COLO829 (cell line): Measurements from ENCODE around the gene MAPK7.
"Not testable (repeated sequence)": the region's sequence is repeated elsewhere in the genome, so short reads cannot be mapped to it uniquely, and the experiment has no call there.

Experiments
- DNase-seq: peaks from one replicate; pipeline ENCODE4 v3.0.0; 2012; ENCODE audit warnings: low spot score

Gene MAPK7

DNA sequence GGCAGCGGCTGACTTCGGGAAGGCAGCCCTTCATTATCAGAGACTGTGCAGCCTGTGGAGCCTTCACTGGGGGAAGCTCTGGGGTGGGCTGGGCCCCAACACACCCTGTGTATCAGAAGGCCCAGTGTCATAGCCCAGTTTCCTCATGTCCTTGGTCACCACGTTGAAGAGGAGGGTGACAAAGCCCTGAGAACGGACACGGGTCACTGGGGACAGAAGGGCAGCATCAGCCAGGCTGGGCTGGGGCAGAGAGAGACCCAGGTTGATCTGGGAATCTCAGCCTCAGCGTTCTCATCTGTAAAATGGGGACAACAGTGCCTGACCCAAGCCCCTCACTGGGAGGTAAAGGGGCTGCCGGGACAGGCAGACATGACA is 35.1 kb upstream of the MAPK7 start:
- DNase-seq, result no peak

DNA sequence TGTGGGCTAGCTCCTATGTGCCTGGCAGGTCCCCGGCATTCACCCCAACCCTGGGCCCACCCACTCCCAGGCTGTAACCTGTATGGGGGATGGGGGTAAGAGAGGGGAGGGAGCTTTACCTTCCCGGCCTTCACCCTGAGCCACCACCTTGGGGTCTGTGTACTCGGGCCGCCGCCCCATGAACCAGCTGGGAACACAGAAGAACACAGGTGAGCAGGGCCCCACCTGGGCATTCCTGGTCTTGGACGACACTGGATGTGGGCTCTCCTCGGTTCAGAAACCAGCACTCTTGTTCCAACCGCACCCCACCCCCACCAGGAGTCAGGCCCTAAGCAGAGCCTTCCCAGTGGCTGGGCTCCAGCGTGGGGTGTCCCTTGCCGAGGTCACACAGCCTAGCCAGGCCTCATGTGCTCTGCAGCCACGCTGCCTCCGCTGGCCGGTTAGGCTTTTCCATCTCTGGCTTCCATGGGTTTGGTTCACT is 34.6 kb upstream of the MAPK7 start:
- DNase-seq, result no peak

DNA sequence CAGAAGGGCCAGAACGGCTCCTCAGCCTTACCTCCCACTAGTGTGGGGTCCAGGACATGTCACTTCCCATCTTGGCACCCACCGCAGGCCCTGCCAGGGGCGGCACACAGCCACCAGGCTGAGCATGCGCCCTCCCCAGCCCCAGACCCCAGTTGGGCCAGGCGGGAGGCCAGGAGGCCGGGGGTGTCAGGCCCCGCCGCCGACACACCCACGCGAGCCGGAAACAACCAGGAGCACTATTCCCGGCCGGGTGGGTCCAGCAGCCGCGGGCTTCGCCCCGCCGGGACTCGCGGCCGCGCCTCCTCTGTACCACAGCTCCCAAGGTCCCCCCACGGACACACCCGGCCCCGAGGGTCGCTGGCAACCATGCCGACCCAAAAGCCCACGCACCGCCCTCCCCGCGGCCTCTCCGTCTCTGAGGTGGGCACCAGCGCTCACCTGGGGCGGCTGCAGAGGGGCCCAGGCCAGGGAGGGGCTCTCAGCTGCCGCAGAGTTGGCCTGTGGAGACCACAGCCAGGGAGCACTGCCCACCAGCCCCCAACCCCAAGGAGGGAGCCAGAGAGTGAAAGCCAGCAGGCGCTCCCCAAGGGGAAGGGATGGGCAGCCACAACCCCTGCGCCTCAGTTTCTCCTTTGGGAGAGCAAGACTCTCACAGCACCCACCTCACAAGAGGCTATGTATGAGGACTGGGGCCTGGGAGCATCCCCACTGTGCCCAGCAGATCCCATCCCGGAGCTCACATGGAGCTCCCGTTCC is 33.8 kb upstream of the MAPK7 start:
- DNase-seq, result no peak

DNA sequence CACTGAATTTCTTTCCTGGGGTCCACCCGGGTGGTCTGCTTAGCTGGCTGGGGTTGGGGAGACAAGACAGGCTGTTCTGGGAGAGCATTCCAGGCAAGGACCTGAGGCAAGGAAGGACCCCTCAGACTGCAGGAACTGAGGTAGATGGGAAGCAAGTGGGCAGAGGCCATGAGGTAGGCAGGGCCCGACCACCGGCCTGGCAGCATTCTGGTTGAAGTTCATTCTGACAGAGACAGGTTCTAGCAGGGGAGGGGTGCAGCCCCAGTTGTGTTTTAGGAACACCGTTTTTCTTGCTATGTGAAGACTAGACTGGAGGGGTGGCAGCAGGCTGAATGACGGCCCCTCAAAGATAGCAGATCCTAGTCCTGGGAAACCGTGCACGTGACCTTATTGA is 33.2 kb upstream of the MAPK7 start:
- no peak for DNase-seq

DNA sequence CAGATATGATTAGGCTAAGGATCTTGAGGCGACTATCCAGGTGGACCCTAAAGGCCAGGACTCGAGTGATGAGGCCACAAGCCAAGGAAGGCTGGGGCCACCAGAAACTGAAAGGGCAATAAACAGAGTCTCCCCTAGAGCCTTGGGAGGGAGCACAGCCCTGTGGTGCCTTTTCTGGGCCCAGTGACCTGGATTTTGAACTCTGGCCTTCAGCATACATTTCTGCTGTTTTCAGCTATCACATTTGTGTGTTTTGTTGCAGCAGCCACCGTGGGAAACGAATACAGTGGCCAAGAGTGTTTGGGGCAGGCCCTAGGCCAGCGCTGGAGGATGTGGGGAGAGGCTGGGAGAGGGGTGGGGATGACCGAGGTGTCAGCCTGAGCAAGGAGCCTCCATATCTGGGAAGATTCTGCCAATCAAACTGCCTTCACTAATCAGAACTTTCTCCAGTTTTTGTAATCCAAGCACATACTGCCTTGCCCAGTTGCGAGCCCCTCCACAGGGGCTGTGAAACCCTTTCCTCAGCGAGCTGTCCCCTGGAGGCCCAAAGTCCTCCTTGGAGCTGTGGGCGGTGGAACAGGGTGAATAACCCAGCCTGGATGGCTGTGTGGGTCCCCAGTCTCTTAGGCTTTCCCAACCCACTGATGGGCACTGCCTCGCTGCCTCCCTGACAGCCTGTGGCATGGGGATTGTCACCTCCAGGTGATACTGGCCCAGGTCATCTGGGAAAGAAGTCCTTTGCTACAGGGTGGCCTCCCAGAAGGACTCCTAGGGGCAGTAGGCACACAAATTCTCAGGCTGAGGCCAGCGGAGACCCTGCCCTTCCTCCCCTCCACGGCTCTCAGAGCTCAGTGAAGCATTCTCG is 32.6 kb upstream of the MAPK7 start:
- DNase-seq, result no peak

DNA sequence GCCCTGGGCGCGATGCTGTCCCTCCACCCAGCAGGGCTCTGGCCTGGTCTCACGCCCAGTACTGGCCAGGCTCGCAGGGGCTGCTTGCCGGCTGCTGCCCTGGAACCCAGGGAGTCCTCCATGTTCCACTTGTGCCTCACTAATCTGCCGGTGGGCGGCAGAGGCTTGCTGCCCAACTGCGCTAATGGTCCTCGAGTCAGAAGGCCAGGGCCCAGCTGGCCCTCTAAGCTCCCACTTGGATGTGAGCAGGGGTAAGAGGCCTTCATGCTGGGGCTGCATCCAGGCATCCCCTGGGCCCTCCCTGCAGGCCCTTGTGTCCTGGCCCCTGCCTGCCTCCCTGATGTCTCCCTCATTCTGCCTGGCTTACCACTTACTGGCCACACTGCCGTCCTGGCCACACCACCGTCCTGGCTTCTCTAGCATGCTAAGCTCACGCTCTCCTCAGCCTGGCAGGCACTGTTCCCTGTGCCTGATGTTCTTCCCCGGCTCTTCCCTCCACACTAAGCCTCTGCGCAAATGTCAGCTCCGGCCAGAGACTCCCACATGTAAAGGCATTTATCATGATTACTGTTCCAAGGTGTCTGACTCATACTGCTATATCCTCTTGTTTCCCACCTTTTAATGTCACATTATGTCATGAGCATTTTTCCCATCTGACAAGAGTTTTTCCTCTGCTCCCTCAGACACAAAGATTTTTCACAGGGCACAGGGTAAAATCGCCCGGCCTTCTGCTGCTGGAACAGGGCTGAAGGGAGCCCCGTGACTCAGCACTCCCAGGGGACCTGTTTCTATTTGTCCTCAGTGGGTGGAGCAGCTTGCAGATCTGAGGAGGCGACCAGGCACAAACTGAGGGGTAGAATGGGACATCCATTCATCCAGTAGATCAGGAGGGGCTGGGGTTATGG is 31.7 kb upstream of the MAPK7 start:
- peak; percentile 89 for DNase-seq

DNA sequence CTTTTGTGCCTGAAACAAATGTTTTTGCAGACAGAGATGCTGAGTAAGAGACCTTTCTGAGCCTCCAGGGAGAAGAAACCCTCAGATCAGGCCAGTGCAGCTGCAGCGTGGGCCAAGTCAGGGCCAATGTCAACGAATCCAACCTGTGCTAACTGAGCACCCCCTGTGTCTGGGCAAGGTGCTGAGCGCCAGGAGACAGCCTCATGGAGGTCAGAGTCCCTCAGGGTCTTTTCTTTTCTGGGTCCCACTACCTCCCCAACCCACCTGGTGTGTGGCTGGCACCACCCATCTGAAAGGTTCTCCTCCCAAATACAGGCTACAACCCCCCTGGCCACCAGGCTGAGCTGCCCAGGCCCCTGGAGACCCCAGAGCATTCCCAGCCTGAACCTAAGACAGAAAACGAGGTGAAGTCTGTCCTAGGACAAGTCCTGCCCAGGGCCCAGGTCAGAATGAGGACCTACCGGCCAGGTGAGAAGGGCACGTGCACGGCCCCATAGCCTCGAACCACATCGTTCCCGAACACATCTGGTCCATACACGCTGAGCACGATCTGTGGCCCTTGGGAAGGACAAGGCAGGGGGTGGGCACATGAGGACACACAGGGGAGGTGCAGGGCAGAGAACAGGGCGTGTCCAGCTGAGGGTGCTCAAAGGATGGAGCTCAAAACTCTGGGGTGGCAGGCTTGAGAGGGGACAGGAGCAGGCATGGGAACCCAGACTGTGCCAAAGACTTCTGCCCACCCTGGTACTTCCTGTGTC is 30.8 kb upstream of the MAPK7 start:
- no peak for DNase-seq

DNA sequence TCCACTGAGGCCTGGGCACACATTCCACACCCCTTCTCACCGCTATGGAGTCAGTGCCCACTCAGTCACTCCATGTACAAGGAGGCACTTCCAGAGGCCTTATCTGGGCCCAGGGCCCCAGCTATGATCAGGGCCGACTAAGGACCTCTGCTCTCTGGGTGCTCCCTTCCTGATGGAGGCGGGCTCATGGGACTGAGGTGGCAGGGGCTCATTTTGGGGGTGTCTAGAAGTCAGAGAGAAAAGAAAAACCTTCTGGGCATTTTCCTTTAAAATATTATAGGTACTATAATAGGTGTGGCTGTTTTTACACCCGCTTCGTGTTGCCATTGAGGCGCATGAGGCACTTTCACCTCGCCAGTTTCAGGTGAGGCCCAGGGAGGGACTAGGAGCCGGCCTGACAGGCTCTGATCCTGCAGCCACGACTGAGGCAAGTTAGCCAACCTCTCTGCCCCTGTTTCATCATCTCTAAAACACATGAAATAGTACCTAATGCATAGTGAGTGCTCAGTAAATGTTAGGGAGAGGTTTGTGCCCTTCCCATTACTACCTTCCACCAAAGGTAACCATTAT is 30.1 kb upstream of the MAPK7 start:
- DNase-seq, result no peak

DNA sequence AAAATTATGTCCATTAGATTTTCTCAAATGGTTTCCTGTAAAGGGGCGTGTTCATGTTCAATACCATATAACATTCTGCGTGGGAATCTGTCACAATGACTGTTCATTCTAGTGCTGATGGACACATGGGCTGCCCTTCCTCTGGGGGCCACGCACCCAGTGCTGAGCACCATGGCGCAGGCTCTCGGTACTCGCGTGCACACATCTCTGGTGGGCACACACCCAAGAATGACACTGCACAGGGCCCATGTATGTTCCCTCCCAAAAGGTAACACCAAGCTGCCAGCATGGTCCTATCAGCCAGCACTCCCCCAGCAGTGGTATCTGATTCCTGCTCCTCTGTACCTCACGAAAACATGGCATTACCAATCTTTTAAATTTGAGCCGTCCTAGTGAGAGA is 29.5 kb upstream of the MAPK7 start:
- no peak for DNase-seq

DNA sequence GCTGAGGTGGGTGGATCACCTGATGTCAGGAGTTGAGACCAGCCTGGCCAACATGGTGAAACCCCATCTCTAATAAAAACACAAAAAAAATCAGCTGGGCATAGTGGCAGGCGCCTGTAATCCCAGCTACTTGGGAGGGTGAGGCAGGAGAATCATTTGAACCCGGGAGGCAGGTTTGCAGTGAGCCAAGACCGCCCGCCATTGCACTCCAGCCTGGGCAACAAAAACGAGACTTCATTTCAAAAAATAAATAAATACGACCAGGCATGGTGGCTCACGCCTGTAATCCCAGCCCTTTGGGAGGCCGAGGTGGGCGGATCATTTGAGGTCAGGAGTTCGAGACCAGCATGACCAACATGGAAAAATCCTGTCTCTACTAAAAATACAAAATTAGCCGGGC is 24.9 kb upstream of the MAPK7 start:
- DNase-seq, result not testable (repeated sequence)

DNA sequence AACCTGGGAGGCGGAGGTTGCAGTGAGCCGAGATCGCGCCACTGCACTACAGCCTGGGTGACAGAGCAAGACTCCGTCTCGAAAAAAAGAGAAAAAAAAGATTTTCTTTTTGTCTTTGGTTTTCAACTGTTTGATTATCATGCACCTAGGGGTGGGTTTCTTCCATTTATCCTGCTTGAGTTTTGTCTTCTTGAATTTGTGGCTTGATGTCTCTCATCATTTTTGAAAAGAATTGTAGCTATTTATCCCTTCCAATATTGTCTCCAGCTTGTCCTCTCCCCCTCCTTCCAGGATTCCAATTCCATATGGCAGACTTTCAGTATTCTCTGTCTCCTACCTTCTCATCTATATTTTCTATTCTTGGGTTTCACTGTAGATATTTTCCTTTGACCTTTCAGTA is 23.6 kb upstream of the MAPK7 start:
- DNase-seq, result no peak

DNA sequence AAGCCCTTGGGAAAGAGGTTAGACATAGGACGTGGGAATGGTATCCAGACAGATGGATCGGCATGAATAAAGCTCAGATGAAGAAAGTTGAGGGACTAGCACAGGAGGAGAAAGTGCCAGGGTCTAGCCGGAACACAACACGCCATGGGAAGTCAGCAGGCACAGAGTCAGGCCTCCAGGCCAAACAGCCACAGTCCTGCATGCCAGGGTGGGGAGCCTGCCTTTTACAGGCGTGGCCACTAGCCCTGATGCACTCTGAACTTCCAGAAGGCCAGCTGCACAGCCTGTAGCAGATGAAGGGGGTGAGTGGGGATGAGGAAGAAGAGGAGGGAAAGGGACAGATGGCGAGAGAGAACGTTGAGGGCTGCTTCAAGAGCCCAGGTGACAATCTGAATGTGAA is 20.9 kb upstream of the MAPK7 start:
- DNase-seq, result no peak

DNA sequence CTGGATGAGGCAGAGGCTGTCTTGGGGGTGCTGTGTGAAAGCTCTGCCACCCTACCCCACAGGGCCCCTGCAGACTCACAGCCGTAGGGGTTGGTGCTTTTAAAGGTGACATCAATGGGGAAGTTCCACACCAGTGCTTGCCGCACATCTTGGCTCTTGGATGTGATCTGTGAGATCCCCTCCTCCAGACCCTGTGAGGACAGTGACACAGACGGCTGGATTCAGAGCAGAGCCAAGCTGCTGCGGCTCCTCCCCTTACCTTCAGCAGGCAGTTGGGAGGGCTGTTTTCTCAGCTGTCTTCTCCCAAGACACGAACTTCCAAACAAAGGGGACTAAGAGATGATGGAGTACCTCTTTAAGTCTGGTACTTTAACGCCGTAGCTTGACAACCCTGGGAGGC is 20.5 kb upstream of the MAPK7 start:
- no peak for DNase-seq

DNA sequence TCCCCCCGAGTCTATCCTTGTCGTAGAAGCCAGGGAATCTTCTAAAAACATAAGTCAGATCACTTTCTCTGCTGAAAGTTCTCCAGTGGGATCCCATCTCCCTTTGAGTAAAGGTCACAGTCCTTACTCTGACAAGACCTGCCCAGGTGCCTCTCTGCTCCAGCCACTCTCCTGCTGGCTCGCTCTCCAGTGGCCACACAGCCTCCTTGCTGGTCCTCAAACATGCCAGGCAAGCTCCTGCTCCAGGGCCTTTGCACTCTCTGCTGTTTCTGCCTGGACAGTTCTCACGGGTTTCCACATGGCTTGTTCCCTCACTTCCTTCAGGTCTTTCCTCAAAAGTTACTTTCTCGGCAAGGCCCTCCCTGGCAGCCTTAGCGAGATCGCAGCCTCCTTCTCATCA is 19.1 kb upstream of the MAPK7 start:
- no peak for DNase-seq

DNA sequence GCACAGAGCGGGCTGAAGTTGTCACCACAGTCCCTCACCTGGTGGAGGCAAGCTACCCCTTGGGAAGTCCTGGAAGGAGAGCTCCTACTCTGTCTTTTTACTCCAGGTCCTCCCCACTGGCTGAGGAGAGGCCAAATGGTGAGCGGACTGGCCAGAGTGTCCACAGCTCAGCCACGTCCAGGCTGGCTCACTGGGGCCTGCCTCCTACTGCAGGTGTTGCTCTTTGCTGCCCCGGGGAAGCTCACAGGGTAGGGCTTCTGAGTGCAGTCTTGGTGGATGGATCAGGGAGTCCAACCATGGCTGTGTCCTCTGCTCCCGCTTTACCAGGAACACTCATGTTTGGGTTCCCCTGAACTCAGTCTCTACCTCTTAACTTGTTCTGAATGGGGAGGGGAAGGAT is 18.4 kb upstream of the MAPK7 start:
- DNase-seq, result no peak

DNA sequence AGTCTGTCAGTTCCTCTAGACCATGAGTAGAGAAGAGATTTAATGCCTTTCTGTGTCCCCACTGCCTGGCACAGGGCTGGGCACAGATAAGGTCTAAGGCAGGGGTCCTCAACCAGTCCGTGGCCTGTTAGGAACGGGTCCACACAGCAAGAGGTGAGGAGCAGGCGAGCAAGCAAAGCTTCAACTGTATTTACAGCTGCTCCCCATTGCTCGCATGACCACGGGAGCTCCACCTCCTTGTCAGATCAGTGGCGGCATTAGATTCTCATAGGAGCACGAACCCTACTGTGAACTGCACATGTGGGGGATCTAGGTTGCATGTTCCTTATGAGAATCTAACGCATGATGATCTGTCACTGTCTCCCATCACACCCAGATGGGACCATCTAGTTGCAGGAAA is 17.5 kb upstream of the MAPK7 start:
- DNase-seq, result no peak

DNA sequence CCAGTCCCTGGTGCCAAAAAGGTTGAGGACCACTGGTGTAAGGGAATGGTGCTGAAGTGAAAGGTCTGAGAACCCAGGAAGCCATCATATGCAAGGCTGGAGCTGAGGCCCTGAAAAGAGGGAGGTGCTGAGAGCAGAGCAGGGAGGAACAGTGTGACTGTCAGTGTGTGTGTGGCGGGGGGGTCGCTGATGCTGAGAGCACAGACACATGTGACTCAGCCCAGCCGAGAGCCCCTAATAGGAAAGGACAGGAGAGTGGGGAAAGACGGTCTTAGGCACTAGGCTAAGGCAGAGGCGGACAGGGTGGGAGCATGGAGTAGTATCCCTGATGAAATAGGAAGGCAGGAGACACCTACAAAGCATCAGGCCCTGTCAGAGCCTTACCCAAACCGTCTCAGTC is 17.0 kb upstream of the MAPK7 start:
- no peak for DNase-seq

DNA sequence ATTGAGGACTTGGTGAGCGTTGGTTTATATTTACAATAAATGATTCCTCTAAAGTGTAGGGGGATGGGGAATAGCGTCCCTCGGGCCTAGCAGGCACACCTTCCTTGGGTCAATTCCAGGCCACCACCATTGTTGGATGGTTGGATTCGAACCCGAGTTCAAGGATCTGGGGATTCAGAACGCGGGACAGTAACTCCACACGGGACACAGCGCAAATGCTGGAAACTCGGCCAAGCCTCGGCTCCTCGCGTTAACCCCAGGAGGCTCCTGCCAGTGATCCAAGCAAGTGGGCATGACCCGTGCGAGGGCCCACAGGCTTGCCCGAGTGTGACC is 16.4 kb upstream of the MAPK7 start:
- DNase-seq, result peak; percentile 23

DNA sequence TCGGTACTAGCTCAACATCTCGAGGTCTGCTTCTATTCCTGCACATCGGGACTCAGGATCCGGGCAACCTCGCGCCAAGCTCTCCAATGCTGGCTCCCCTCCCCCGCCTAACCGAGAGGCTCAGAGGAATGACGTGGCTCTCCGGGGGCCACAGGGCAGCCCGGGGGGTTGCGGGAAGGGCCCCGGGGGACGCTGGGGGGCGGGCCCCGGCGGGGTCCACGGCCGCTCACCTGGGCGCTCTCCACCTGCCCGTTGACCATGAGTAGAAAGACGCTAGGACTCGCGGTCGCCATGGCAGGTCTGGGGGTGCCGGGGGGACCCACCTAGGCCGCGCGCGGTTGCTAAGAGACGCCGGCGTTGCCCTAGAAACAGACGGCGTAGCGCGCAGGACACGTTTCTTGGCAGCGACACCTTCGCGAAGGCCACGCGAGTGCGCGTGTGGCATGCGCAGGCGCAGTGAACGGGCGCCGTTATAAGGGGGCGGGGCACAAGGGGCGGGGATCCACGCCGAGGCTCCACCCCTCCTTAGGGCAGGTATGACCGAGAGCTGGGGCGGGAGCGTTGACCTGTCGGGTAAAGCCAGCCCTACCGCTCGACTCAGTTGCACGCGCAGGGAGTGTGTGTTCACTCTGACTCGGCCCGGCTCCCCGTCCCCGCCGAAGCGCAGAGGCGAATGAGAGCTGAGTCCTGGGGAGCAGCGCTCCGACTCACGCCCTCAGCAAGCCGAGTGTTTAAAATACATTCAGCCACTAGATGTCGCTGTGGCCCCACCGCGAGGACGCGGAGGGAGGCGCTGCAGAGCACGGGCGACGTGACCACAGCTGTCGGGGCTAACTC is 15.8 kb upstream of the MAPK7 start, which contains the start of gene B9D1:
Gene B9D1 (minus strand): TSS at position 447 of the 837 bp plus-strand sequence. CDS start 154 bp downstream, at position 293.
- peak; percentile 98 for DNase-seq

DNA sequence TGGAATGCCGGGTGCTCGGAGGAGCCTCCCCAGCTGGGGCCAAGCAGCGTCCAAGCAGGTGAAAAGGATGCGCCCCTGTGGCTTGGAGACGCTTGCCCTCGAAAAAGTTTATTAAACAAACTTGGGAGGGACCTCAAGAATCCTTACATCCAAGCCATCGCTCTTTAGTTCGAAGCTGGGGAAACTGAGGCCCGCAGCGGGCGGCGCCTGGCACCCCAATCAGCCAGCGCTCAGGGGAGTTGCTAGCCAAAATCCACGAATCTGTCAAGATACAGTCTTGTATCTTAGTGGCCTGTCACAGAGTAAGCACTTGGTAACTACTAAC is 15.2 kb upstream of the MAPK7 start:
- DNase-seq, result no peak
